Globus pallidus (tissue), 1 donor: Measurements from ENCODE around the gene SRMS.
"Not testable (repeated sequence)": the region's sequence is repeated elsewhere in the genome, so short reads cannot be mapped to it uniquely, and the experiment has no call there.

Source experiments
- DNase-seq: peaks from one replicate; pipeline ENCODE4 v3.0.0-alpha.2; 2015; ENCODE audit warnings: low spot score

SRMS gene

GRCh38 chr20:63579017-63579694 is 31.6 kb upstream of the SRMS start:
- DNase-seq, result no peak

DNA sequence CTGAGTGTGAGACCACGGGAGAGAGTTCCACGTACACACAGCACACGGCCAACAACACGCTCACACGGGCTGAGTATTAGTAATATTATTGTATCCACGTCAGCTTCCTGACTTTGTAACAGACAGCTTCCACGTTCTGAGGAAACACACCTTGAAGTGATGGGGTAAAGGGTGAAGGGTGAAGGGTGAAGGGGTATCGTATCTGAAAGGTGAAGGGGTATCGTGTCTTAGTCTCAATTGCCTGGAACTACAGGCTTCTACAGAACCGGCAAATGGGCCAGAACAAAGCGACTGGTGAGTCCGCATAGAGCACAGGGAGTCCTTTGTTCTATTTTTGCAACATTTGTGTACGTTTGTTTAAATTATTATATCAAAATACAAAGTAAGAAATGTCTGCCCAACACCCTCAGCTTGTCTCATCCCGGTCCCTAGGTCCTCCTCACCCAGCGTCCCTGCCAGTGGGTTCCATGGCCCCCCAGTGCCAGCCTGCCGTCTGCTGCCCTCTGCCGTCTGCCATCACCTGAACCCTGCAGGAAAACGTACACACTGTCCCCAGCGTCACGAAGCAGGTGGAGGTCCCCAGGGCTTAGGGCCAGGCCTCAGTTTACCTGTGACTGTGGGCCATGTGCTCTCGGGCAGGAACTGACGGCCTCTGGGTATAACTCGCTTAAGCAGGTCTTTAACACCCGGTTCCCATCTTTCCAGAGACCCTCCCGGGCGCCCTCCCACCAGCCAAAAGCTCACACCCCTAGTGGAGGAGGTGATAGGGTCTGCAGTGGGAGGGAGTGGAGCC is 30.9 kb upstream of the SRMS start:
- no peak for DNase-seq

GRCh38 chr20:63577317-63577894 is 29.9 kb upstream of the SRMS start:
- DNase-seq, result peak; percentile 26

GRCh38 chr20:63576311-63576710 is 28.8 kb upstream of the SRMS start:
- DNase-seq, result no peak

DNA sequence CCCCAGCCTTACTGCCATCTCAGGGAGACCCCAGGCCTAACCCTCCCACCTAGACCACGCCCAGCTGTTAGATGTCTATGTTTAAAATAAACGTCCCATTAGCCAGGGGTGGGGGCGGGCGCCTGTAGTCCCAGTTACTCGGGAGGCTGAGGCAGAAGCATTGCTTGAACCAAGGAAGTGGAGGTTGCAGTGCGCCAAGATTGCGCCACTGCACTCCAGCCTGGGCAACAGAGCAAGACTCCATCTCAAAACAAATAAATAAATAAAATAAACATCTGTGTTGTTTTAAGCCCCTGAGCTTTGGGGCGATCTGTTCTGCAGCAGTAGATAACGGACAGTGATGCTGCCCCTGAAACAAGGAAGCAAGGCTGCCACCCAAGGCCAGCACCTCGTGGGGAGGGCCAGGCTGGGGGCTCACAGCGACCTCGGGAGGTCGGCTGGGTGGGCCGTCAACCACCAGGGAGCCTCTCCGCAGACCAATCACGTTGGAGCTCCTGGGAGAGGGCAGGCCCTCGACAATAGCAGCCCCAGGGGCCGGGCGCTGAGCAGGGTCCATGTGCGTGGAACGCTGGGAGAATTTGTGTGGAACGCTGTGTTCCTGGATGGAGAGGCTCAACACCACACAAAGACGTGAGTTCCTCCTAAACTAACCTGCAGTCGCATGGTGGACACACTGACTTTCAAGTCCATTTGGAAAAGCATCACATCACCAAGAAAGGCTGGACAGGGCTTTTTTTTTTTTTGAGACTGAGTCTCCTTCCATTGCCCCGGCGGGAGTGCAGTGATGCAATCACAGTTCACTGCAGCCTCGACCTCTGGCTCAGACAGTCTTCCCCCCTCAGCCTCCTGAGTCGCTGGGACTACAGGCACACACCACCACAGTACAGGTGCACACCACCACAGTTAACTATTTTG is 27.5 kb upstream of the SRMS start:
- no peak for DNase-seq

DNA sequence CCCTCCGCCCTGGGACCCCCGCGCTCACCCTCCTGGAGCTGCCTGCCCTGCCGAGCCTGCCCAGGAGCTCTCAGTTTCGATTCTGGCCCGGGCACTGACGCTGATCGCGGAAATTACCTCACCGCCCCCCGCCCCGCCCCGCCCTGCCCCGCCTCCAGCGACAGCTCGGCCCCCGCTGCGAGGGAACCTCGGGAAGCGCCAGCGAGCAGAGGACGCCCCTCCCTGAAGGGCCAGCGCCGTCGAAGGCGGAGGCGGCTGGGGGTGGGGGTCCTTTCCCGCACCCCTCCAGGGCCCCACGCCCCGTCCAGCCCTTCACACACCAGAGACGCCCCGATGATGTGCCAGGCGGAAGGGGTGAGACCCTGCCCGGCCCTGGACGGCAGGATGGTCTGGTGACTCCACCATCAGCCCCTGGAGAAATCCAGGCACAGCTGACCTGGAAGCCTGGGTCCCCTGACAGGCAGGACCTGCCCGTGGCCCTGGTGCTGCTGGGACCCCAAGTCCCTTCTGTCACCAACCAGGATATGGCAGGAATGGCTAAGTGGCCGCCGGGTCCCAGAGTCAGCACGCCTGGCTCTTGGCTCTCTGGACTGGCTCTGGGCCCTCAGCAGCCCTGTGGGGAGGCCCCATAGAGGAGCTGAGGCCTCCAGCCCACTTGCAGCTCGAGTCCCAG is 26.7 kb upstream of the SRMS start, which contains the start of gene HELZ2:
TSS of gene HELZ2 (minus strand) at position 84 of the 673 bp plus-strand sequence. CDS start 1,854 bp downstream, outside the sequence.
- no peak for DNase-seq

- no peak for DNase-seq
Observed at GRCh38 chr20:63573647-63574131, 26.1 kb upstream of the SRMS start.

DNA sequence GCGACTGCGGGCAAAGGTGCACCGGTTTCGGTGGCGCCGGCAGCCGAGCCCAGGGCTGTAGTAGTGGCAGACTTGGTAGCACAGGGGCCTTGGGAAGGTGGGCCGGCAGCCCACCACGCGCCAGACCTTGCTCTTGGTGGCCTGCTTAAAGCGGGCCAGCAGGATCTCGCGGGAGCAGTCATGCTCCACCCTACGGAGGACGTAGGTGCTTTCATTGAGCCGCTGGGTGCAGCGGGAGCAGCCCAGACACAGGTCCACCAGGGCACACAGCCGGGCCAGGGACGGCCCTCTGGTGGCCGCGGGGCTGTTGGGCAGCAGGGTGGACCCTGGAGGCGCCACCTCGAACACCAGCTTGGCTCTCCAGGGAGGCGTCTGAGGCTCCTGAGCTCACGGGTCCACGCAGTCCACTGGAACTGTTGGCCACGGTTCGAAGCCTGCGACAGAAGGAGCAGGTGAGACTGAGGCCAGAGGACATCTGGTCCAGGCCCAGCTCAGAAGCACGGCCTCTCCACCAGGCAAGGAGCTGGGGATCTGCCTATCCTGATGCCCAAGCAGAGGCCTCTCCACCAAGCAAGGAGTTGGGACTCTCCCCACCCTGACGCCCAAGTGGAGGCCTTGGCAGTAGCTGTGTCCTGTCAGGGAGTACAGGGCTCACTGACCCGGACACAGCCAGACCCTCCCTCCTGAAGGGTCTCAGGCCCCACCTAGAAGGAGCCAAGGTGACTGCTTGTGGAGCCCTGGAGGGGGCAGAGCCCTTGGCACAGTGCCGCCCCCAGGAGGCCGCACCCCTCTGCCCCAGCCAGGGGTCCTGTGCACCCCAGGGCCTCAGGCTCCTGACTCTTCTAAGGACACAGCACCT is 25.5 kb upstream of the SRMS start:
- no peak for DNase-seq

DNA sequence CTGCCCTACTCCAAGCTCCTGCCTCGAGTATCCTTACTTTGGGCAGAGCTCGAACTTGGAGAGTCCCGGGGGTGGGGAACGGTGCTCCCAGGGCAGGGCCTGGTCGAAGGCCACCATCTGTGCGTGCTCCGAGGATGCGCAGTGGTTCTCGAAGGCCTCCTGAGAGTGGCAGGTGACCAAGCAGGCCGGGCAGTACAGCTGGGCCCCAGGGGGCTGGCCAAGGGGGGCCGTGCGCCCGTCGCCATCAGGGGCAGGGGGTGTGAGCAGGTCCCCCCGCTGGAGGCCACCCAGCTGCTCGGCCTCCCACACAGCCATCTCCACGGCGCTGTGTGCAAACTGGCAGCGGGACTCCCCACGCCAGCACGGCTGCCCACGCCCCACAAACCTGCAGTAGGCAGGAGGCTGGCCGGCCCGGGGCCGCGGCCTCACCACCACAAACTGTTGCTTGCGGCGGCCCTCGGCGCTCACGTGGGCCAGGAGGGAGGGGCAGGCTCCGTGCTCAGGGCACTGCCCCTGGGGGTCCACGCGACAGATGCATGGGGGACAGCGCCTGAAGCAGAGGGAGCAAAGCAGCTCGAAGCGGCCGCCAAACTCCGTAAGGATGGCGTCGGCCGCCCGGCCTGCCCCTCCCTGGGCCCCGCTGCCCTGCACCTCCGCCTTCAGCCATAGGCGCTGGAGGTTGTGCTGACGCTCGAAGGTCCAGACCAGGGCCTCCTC is 24.7 kb upstream of the SRMS start:
- no peak for DNase-seq

DNA sequence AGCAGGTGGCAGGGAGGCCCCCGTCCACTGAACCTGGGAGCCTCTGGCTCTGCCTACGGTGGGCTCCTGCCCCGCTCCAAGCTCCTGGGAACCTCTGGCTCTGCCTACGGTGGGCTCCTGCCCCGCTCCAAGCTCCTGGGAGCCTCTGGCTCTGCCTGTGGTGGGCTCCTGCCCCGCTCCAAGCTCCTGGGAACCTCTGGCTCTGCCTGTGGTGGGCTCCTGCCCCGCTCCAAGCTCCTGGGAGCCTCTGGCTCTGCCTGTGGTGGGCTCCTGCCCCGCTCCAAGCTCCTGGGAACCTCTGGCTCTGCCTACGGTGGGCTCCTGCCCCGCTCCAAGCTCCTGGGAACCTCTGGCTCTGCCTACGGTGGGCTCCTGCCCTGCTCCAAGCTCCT is 23.5 kb upstream of the SRMS start:
- not testable (repeated sequence) for DNase-seq

DNA sequence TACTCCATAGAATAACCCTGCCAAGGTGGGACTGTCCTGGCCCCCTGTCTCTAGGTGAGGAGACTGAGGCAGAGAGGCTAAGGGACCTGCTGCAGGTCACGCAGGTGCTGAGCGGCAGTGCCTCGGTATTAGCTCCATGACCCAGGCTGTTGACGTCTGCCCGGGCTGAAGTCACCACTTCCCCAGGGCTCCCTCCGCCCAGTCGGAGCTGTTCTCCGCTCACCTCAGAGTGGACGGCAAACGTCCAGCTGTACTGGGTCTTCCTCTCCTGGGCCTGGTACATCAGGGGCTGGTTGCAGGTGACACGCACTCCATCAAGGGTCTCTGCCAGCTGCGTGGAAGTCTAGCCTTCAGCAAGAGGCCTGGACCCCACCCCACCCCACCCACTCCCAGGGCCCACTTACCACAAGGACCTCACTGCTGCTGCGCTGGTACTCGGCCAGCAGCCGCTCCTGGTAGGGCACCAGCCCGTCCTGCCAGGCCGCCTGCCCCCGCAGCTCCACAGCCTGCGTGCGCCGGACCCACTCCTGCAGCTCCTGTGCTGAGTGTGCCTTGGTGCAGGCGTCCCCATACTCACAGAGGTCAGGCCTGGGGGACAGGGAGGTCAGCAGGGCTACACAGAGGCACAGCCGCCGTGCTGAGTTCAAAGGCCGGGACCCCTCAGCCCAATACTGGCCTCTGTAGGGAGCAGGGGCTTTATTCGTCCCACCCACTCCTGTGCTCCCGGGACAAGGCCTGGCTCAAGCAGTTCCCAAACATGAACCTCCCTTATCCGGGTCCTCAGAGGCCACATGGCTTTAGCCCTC is 22.9 kb upstream of the SRMS start:
- DNase-seq, result no peak

DNA sequence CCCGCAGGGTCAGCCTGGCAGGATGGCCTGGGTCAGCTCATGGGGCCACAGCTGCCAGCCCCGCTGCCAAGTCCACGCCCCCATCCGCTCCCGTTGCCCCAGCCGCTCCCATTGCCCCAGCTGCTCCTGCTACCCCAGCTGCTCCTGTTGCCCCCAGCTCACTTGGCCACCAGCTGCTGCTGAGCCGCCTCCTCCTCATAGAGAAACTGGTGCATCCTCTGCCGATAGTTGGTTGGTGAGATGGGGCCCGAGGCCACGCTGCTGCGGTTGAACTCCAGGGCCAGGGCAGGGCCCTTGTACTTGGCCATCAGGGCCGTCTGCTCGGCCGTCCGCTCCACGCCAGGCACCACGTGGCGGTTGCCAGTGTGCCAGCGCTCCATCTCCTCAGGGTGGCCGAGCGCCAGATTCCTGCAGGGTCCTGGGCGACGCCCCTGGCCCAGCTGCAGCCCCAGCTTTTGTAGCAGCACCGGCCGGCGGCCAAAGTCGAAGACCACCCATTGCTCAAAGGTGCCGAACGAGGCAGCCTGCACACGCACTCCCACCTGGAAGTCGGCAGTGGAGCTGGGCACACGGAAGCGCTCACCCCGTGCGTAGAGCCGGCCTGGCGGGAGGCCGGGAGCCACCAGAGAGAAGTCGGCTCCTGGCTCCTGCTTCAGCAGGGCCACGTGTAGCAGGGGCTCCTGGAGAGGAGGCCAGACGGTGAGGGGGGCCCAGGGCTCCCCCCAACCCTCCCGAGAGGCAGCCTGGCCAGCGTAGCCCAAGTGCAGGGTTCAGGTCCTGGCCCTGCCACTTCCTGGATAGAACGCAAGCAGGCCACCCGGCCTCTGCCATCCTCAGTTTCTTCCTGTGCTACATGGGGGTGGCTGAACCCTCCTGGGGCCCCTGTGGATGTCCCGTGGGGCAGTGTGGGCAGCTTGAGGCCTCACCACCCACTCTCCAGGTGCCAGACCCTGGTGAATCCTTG is 21.7 kb upstream of the SRMS start:
- DNase-seq, result no peak

DNA sequence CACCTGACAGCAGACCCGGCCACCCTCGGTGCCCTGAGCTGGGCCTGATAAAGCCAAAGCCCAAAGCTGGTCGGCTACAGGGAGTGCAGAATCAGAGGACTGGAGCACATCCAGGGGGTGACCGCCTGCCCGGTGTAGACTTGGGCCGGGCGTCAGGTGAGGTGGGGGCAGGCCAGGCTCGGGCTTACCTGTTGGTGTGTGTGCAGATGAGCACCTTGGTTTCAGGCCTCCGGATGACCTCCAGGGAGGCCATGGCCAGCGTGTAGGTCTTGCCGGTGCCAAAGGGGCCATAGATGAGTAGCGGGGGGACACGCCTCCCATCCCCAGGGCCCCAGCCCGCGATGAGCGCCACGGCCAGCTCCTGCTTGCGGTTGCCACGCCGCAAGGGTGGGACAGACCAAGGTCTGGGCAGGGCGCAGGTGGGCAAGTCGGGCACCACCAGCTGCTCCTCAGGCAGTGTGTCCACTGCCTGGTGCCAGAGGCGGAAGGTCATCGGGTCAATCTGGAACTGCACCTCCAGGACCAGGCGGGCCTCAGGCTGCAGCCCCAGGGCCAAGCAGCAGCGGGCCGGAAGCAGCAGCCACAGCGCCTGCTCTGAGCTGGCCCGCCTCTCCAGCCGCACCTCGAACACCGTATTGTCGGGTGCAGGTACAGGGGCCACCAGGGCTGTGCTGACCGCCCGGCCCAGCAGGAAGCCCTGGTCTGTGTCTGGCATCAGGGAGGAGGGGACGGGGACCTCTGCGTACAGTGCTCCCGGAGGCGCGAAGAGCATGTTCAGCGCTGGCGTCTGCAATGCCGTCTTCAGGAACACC is 20.8 kb upstream of the SRMS start:
- no peak for DNase-seq

- DNase-seq, result peak; percentile 43
Observed at GRCh38 chr20:63567386-63568169, 20.0 kb upstream of the SRMS start.

GRCh38 chr20:63567136-63567385 is 19.5 kb upstream of the SRMS start:
- no peak for DNase-seq
